Measurements from ENCODE around the gene C16orf74. TPM values are rescaled to one million over a fixed set of nuclear protein-coding genes. Genes with fewer than 3 reads are reported as not detected.
A peak's percentile ranks its signal among the peaks of the same experiment; 100 is the strongest.

C16orf74 gene
- total RNA-seq, 1 experiment from 2014 or later: 1.8 TPM

DNA sequence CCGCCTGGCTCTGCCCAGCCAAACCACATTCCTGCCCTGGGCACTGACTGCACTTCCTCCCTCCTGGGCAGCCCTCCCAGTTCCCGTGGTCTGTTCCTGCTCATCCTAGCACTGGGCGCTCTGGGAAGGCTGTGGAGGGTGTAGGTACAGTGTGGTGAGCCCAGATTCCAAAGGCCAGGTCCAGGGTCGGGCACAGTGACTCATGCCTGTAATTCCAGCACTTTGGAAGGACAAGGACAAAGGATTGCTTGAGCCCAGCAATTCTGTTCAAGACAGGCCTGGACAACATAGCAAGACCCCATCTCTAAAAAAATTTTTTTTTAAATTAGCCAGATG lies 30.6 kb downstream of the C16orf74 start:
- no peak for DNase-seq (ENCODE audit: extremely low read depth, low read depth)

DNA sequence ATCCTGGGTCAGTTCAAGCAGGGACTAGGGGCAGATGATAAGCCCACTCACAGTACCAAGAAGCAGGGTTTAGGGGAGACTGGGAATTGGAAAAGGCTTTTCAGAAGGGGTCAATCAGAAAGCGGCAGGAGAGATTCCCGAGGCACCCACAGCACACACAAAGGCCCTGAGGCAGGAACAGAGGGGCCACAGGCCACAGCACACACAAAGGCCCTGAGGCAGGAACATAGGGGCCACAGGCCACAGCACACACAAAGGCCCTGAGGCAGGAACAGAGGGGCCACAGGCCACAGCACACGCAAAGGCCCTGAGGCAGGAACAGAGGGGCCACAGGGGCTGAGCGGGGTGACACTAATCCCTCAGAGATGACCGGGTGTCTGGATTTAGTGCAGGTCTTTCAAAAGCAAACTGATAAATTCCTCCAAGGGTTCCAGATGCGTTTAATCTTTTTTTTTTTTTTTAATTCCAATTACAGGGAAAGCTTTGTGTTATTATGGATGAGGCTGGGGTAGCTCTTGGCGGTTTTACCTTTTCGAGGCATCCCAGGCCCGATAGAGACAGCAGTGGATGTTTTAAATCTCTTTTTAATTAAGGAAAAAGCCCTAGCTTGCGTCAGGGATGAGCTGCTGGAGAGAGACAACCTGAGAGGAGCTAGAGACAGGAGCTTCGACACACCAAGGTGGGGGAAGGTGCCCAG lies 31.1 kb downstream of the C16orf74 start:
- DNase-seq (ENCODE audit: extremely low read depth, low read depth): no peak

DNA sequence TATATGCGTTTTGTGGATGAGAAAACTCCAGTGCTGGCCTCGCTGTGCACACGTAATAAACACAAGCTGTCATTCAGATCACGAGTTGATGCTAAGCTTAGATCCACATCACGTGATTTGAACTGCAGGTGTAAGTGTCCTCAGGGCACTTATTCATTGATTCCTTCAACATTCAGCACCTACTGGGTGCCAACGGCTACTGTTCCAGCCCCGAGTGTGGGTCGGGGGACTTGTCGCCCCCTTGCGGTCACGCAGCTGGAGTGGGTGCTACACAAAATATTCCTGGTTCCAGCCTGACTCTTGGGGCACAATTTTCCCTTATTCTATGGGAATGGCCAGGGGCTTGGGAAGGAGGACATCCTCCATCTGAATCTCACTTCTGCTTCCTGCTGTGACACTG lies 32.2 kb downstream of the C16orf74 start:
- DNase-seq (ENCODE audit: extremely low read depth, low read depth): peak; percentile 9

GRCh38 chr16:85718153-85718477 lies 32.8 kb downstream of the C16orf74 start:
- no peak for DNase-seq (ENCODE audit: extremely low read depth, low read depth)

- peak; percentile 30 for DNase-seq (ENCODE audit: extremely low read depth, low read depth)
These were observed 33.3 kb downstream of the C16orf74 start for GRCh38 chr16:85717393-85718152.

DNA sequence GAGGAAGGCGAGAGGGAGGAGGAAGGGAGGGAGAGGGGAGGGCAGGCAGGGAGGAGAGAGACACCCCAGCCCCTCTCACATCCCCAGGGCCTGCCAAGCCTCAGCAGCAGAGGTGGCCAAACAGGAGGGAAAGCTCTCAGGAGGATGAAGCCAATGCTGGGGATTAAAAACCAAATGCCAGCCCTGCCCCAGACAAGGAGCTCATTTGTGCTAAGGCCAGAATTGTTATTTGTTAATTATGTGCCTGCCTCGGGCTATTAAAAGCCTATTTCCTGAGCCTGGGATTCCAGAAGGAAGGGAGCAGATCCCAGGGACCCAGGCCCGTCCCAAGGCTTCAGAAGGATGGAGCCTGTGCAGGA lies 34.2 kb downstream of the C16orf74 start:
- DNase-seq (ENCODE audit: extremely low read depth, low read depth): no peak

DNA sequence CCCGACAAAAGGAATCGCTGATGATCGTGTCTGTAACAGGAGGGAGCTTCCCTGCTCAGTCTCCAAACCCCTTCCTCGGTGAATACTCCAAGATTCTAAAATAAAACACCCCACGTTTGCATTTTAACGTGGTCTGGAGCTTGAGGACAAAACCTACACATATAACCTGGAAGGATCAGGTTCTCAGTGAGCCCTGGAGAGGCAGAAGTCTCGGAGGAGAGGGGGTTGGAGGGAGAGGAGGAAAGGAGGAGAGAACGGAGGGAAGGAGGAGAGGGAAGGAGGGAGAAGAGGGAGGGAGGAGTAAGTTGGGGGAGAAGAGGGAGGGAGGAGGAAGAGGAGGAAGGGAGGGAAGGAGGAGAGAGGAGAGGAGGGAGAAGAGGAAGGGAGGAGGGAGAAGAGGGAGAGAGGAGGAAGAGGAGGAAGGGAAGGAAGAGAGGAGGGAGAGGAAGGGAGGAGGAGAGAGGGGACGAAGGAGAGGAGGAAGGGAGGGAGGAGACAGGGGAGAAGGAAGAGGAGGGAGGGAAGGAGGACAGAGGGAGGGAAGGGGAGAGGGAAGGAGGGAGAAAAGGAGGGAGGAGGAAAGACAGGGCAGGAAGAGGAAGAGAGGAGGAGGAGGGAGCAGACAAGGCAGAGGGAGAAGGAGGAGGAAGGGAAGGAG lies 34.7 kb downstream of the C16orf74 start:
- no peak for DNase-seq (ENCODE audit: extremely low read depth, low read depth)

- no peak for DNase-seq (ENCODE audit: extremely low read depth, low read depth)
These were observed 35.5 kb downstream of the C16orf74 start for GRCh38 chr16:85715169-85716021.

- no peak for DNase-seq (ENCODE audit: extremely low read depth, low read depth)
These were observed 38.1 kb downstream of the C16orf74 start for GRCh38 chr16:85712801-85713200.

DNA sequence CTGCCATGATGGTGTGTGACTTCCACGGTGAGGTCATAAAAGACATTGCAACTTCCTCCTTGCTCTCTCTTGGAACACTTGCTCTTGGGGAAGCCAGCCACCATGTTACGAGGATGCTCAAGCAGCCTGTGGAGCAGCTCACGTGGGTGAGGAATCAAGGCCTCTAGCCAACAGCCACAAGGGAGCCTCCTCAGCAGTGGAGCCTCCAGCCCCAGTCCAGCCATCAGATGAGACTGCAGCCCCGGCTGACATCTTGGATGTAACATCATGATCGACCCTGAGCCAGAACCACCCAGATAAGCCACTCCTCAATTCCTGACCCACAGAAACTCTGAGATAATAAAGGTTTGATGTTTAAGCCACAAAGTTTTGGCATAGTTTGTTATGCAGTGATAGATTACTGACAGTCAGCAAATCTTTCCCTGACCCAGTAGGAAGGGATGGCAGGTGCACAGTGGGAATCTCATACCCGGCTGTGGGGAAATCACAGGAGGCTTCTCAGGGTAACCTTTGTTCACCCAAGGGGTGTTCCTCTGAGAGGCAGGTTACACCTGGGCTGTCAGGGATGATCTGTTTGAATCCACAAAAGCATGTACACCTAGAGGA lies 38.8 kb downstream of the C16orf74 start:
- no peak for DNase-seq (ENCODE audit: extremely low read depth, low read depth)

GRCh38 chr16:85710732-85711131 lies 40.2 kb downstream of the C16orf74 start:
- no peak for DNase-seq (ENCODE audit: extremely low read depth, low read depth)

- no peak for DNase-seq (ENCODE audit: extremely low read depth, low read depth)
These were observed 40.9 kb downstream of the C16orf74 start for GRCh38 chr16:85709766-85710585.

- no peak for DNase-seq (ENCODE audit: extremely low read depth, low read depth)
These were observed 42.6 kb downstream of the C16orf74 start for GRCh38 chr16:85708338-85708737.

DNA sequence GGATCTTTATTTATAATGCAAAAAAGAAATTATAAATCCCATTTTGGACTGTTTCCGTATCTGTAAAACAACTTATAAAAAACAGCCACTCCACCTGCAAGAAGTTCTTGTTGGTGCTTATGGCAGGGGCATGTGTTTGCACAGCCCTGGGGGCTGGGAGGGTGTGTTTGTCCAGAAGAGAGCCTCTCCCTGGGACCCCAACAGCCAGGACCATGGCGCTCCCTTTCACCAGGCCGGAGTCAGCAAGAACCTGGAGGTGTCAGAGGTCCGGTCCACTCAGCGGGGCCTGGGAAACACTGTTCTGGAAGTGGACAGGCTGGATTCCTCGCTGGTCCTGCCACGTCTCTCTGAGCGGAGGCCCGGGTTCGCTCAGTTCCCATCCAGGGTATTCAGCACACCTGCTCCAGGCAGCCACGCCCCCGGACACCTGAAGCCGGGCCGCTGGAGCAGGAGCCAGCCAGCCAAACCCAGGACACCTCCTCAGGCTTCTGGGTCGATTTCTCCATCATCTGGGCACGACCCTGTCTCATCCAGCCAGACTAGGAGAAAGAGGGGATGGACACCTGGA lies 43.3 kb downstream of the C16orf74 start:
- DNase-seq (ENCODE audit: extremely low read depth, low read depth): no peak

DNA sequence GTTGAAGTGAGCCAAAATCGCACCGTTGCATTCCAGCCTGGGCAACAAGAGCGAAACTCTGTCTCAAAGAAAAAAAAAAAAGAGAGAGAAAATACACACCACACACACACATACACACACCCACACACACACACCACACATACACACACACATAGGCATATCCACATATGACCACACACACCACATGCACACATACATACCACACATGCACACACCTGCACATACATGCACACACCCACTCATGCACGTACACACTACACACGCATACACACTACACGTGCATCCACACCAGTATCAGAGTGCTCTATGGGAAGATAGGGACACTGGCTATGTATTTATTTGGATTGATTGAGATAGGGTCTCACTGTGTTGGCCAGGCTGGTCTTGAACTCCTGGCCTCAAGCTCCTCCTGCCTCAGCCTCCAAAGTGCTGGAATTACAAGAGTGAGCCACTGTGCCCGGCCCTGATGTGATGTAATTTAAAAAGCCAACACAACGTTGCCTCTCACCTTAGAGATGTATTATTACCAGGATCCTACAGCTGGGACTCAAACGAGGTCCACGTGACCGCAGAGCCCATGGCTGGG lies 44.4 kb downstream of the C16orf74 start:
- no peak for DNase-seq (ENCODE audit: extremely low read depth, low read depth)

GRCh38 chr16:85704900-85705846 lies 45.7 kb downstream of the C16orf74 start:
- no peak for DNase-seq (ENCODE audit: extremely low read depth, low read depth)

GRCh38 chr16:85704011-85704410 lies 46.9 kb downstream of the C16orf74 start:
- DNase-seq (ENCODE audit: extremely low read depth, low read depth): no peak

- no peak for DNase-seq (ENCODE audit: extremely low read depth, low read depth)
These were observed 51.3 kb downstream of the C16orf74 start for GRCh38 chr16:85699628-85700027.
